Keratinocyte (primary cell): ENCODE data around the gene DCST1. TPM values are rescaled to one million over a fixed set of nuclear protein-coding genes. Genes with fewer than 3 reads are reported as not detected.

Source experiments
- DNase-seq: peaks from one replicate; pipeline ENCODE4 v3.0.0-alpha.2; 2011; ENCODE audit warnings: low read depth, missing footprints, low spot score
- FAIRE-seq: peaks from 2 replicates; lab custom pipeline; 2011; peaks lifted over from hg19 to GRCh38; lab: Jason Lieb, UNC
- H2AFZ ChIP-seq: 2 replicates; pipeline ENCODE4 v1.6.0; 2012; ENCODE audit warnings: low read length, control low read depth, inconsistent platforms; ENCODE audit not compliant: control insufficient read depth
- H3K27ac ChIP-seq: 2 replicates; pipeline ENCODE4 v1.5.1; 2011; ENCODE audit warnings: low read length; ENCODE audit not compliant: control insufficient read depth, insufficient read depth
- H3K27me3 ChIP-seq: 3 replicates; pipeline ENCODE4 v1.6.0; 2011; ENCODE audit warnings: low read length; ENCODE audit not compliant: control insufficient read depth, insufficient read depth; ENCODE audit errors: extremely low read depth
- H3K36me3 ChIP-seq, 2 experiments: 2 replicates in 1 of 2; 3 replicates in 1 of 2; pipeline ENCODE4 v1.5.1; 2011; ENCODE audit warnings: low read length in 2 of 2, mild to moderate bottlenecking in 1 of 2; ENCODE audit not compliant: control insufficient read depth in 2 of 2, insufficient read depth in 2 of 2; ENCODE audit errors: extremely low read depth in 1 of 2
- H3K4me1 ChIP-seq: 3 replicates; pipeline ENCODE4 v1.5.1; 2011; ENCODE audit warnings: low read length; ENCODE audit not compliant: control insufficient read depth, insufficient read depth; ENCODE audit errors: extremely low read depth
- H3K4me2 ChIP-seq: 3 replicates; pipeline ENCODE4 v1.6.0; 2011; ENCODE audit warnings: low read depth, low read length; ENCODE audit not compliant: control insufficient read depth, insufficient read depth; ENCODE audit errors: extremely low read depth
- H3K4me3 ChIP-seq, 3 experiments: fragments of 200-600 bp in 1 of 3; sonication (generic) in 1 of 3; 2 replicates in 2 of 3; 3 replicates in 1 of 3; pipeline ENCODE4 v1.5.1; 2011 to 2016; ENCODE audit warnings: low read length in 3 of 3, mild to moderate bottlenecking in 3 of 3, control low read depth in 2 of 3, inconsistent platforms in 1 of 3, low read depth in 1 of 3, mixed read lengths in 1 of 3, mixed run types in 1 of 3, moderate library complexity in 1 of 3; ENCODE audit not compliant: control insufficient read depth in 2 of 3, insufficient read depth in 2 of 3; ENCODE audit errors: extremely low read depth in 1 of 3
- H3K79me2 ChIP-seq: 2 replicates; pipeline ENCODE4 v1.6.0; 2012; ENCODE audit warnings: low read length; ENCODE audit not compliant: control insufficient read depth, insufficient read depth
- H3K9ac ChIP-seq: 3 replicates; pipeline ENCODE4 v1.6.0; 2011; ENCODE audit warnings: low read length; ENCODE audit not compliant: control insufficient read depth, insufficient read depth; ENCODE audit errors: extremely low read depth
- H3K9me1 ChIP-seq: 3 replicates; pipeline ENCODE4 v1.6.0; 2011; ENCODE audit warnings: low read length; ENCODE audit not compliant: control insufficient read depth, insufficient read depth; ENCODE audit errors: extremely low read depth
- H3K9me3 ChIP-seq: 2 replicates; pipeline ENCODE4 v1.5.1; 2012; ENCODE audit warnings: low read depth, low read length; ENCODE audit not compliant: control insufficient read depth
- H4K20me1 ChIP-seq: 3 replicates; pipeline ENCODE4 v1.6.0; 2011; ENCODE audit warnings: low read length; ENCODE audit not compliant: control insufficient read depth, insufficient read depth; ENCODE audit errors: extremely low read depth
- CTCF ChIP-seq, 3 experiments: IDR thresholded peaks in 1 of 3; conservative IDR thresholded peaks in 1 of 3; optimal IDR thresholded peaks in 1 of 3; 2 replicates in 2 of 3; 3 replicates in 1 of 3; pipeline versions ENCODE3 to v1.5.1; 2011; ENCODE audit warnings: low read length in 3 of 3, mild to moderate bottlenecking in 3 of 3, moderate library complexity in 2 of 3, control low read depth in 1 of 3, inconsistent platforms in 1 of 3; ENCODE audit not compliant: insufficient read depth in 2 of 3; ENCODE audit errors: extremely low read depth in 1 of 3
- EZH2 ChIP-seq: IDR thresholded peaks from one replicate; pipeline ENCODE4 v1.6.1; 2012; ENCODE audit warnings: inconsistent platforms, mild to moderate bottlenecking, low read length, moderate library complexity
- dilution Hi-C: fragments of 300-500 bp; cut with MboI; formaldehyde crosslinking; loops from one replicate; pipeline ENCODE4 v1.7.0; 2020; ENCODE audit warnings: low sequenced_read_pairs; ENCODE audit not compliant: extremely low pct_ligation_motif_present
- polyA plus RNA-seq, 5 experiments: library from polyadenylated mRNA; depleted of rRNA in 3 of 5; stranded (reverse) in 3 of 5; stranded (forward) in 1 of 5; unstranded in 1 of 5; fragments of >200 nt; gene quantifications; 1 replicate in 1 of 5; 2 replicates in 3 of 5; 3 replicates in 1 of 5; pipeline versions ENCODE4 v1.2.1 to v1.2.3, GENCODE V29; 2011 to 2012; ENCODE audit warnings: missing spikeins in 2 of 5, low read depth in 1 of 5, low replicate concordance in 1 of 5

Gene DCST1
- polyA plus RNA-seq, 1 donor (not counting 4 experiments of a cell fraction or from before 2014, with no cell fraction given) = not detected

GRCh38 chr1:155029513-155030242 is 3.9 kb upstream of the DCST1 start:
- no peak overlapping the region for H2AFZ ChIP-seq
- no peak for TF ChIP-seq EZH2
- H3K36me3 ChIP-seq = no peaks in the 10 kb centered on the region
- H3K4me2 ChIP-seq = no peak overlapping the region
- no peak for DNase-seq
- no peak overlapping the region for H3K27ac ChIP-seq
- no peak for FAIRE-seq
- H3K9ac ChIP-seq = no peak overlapping the region
- no peaks in the 10 kb centered on the region for H3K9me3 ChIP-seq
- no peaks in the 10 kb centered on the region for H4K20me1 ChIP-seq
- dilution Hi-C loops = no loop called here
- H3K9me1 ChIP-seq = no peaks in the 10 kb centered on the region
- H3K4me3 ChIP-seq = no peak overlapping the region
- H3K27me3 ChIP-seq = no peaks in the 10 kb centered on the region
- H3K79me2 ChIP-seq = no peaks in the 10 kb centered on the region
- H3K4me1 ChIP-seq = peaks cover 15% of the 10 kb centered on the region

GRCh38 chr1:155030243-155030795 is 3.3 kb upstream of the DCST1 start:
- Histone ChIP-seq H3K9me1 (no peaks in the 10 kb centered on the region), H3K4me2 (no peak overlapping the region), H3K9me3 (no peaks in the 10 kb centered on the region), H2AFZ (no peak overlapping the region), H3K4me1 (peaks cover 17% of the 10 kb centered on the region), H4K20me1 (no peaks in the 10 kb centered on the region), H3K9ac (no peak overlapping the region), H3K27me3 (no peaks in the 10 kb centered on the region), H3K27ac (no peak overlapping the region), H3K79me2 (no peaks in the 10 kb centered on the region), H3K4me3 (no peak overlapping the region), H3K36me3 (no peaks in the 10 kb centered on the region)
- no peak for DNase-seq
- TF ChIP-seq EZH2 = no peak
- TF ChIP-seq CTCF (optimal IDR thresholded peaks at IDR 0.05 in 1 of 3, IDR thresholded peaks at IDR 0.05 in 1 of 3, conservative IDR thresholded peaks at IDR 0.05 in 1 of 3; ENCODE audit: extremely low read depth in 1 of 3, insufficient read depth in 2 of 3, low read length in 3 of 3) = no peak
- dilution Hi-C loops = no loop called here
- FAIRE-seq = no peak
